ENCODE measurements around the gene HPS1. TPM values are rescaled to one million over a fixed set of nuclear protein-coding genes. Genes with fewer than 3 reads are reported as not detected.

HPS1 gene
- total RNA-seq, 4 donors from 2014 or later = 46.1 to 88.2 (median 63.0) TPM

DNA sequence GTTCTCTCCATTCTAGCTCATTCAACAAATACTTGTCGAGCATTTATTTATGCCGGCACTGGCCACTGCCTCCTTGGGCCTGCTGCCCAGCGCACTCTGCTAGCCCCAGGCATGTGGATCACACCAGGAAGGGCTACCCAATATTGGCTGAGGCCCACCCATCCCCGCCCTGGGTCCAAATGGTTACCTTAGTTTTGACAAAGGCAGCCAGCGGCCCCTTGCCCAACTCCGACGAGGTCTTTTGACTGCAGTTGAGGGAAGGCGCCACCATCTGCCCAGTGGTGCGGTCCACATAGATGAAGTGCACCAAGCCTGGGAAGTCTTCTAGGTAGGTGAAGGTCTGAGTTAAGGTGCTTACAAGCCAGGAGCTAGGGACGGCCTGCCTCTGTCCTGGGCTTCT, 24.6 kb downstream of the HPS1 start:
- TF ChIP-seq CTCF (IDR thresholded peaks at IDR 0.05; ENCODE audit: low read depth) = no peak

DNA sequence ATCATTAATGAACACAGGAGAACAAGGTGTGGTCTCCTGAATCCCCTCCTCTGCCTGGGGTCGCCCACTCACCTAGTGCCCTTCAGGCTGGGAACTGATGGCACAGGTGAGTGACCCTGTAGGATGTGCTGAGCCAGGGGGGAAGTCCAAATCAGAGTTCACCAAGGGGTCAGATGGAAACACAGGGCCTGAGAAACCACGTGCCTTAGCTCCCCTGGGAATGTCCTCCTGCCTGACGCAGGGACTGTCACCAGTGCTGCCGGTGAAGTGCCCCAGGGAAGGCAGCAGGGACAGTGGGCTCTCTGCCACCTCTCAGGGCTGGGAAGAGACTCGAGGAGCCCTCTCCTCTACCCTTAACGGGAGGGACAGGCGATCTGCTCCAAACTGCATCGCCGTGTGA, 25.9 kb downstream of the HPS1 start:
- TF ChIP-seq CTCF (IDR thresholded peaks at IDR 0.05; ENCODE audit: low read depth) = no peak

DNA sequence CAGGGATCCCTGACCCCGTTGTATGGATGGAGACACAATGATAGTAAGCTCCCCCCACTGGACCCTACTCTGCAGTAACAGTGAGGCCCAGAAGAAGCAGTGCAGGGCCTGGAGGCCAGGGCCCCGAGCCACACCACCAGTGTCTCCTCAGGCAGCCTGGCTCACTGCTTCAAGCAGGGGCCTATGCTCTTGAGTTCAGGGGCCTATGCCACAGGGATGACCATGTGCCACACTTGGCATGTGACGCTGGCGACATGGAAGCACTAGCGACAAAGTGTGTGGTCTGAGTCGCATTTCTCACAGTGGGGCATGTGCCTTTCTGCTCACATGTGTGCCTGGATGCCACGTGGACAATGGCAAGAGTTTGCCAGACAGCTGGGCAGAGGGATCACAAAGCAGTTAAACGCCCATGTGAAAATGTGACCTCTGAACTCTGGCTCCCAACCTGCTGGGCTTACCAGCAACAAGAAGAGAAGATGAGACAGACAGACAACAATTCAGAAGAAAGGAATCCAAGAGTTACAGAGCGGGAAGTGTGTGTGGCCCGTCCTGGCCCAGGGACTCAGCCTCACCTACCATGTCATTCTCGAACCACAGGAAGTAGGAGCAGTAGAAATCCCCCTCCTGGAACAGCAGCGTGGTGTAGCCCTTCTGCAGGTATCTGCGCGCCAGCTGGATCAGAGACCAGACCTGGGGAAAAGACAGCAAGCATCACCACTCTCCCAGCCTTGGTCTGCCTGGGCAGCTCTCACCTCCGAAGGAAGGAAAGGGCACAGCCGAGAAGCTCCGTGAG, 27.1 kb downstream of the HPS1 start:
- no peak for TF ChIP-seq CTCF (IDR thresholded peaks at IDR 0.05; ENCODE audit: low read depth)

DNA sequence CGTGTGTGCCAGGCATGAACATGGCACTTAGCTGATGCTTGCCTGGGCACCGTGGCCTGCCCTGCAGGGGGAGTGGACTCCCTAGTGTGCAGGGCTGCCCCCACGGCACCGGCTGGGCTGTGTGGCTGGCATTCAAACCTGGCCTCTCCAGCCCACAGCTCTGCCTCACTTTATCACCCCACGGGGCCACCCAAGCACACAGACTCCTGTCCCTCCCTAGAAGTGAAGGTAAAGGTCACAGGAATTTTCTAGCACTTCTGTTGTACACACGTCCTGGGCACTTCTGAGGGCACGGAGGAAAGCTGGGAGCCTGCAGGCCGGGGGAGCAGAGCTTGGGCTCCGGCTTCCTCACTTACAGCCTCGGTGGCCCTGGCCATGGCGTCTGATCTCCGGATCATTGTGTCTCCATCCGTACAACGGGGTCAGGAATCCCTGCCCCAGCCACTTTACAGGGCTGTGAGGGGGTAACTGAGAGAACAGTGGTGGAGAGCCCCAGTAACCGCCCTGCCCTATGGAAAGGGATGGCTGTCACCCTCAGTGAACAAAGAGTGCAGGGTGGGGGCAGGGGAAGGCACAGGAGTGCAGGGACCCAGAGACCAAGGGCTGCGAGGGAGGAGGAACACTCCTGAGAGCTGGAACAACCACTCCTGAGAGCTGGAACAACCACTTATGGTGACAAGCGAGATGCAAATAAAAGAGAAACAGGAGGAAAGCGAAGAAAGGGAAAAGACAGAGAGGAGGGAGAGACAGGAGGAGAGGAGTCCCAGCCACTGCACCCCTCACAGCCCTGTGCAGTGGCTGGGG, 27.9 kb downstream of the HPS1 start:
- TF ChIP-seq CTCF (IDR thresholded peaks at IDR 0.05; ENCODE audit: low read depth) = no peak

DNA sequence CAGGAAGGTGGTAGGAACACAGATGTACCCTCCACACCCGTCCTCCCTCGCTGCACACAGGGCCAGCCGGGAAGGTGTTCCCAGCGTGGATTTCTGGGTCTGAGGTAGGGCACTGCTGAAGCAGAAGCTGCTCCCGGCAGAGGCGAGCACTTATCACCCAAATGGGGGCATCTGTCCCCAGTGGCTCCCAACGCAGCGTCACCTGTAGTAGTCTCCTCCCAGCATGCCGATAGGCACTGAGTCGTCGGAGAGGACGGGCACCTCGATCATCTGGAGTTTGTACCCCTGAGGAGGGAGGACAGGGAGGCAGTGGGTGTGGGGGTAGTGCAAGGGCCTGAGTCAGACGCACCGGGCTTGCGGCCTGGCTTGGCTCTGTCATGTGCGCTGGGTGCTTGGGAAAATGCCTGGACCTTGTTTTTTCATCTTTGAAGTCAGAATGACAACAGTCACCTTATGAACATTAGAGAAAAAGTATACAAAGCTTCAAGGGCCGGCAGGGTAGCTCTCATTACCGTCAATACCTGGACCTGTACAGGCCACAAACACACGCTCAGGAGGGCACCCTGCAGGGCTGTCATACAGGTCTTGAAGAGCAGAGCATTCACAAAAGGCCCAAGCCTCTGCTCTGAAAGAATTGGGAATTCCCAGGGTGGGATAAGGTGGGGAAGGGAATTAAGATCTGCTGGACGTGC, 28.6 kb downstream of the HPS1 start:
- TF ChIP-seq CTCF (IDR thresholded peaks at IDR 0.05; ENCODE audit: low read depth) = no peak

DNA sequence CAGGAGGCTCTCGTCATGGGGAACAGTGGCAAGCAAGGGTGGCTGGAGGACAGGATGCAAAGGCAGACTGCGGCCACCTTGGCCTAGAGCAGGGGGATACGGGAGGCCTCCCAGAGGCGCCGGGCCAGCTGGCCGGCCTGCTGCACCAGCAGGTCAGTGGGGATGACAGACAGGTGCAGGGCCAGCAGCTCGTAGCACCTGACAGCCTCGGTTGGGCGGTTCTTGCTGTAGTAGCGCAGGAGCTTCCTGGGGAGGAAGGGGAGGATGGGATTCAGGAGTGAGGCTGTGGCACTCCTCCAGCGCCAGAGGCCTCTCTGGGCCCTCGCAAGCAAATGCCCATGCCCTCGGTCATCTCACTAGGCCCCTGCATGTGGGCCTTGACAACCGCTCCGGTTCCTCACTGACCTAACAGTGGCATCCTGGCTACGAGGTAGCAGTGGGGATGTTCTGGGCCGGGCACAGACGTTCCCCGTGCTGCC, 29.2 kb downstream of the HPS1 start:
- no peak for TF ChIP-seq CTCF (IDR thresholded peaks at IDR 0.05; ENCODE audit: low read depth)

All from subcutaneous adipose tissue (tissue), 4 donors.